Motor neuron (in vitro differentiated cells): ENCODE results near the gene GABRR2. TPM values are rescaled to one million over a fixed set of nuclear protein-coding genes. Genes with fewer than 3 reads are reported as not detected.
"Not testable (repeated sequence)": the region's sequence is repeated elsewhere in the genome, so short reads cannot be mapped to it uniquely, and the experiment has no call there.

ENCODE experiments used
- ATAC-seq, 8 experiments: fragments of 200-7000 bp; cut with Tn5 transposase; replicated peaks in 6 of 8; 2 replicates each; pipeline ENCODE4 v1.8.0; 2021; ENCODE audit warnings: mild to moderate bottlenecking in 8 of 8, moderate library complexity in 8 of 8
- H3K27ac ChIP-seq, 2 donors: fragments of 250-450 bp; sonication (Bioruptor Pico); 2 replicates each; pipeline ENCODE4 v1.9.0; 2021; ENCODE audit warnings: antibody characterized with exemption in 2 of 2, mild to moderate bottlenecking in 2 of 2, moderate library complexity in 1 of 2
- H3K4me1 ChIP-seq, 2 donors: fragments of 250-450 bp; sonication (Bioruptor Pico); replicated peaks in 1 of 2; 2 replicates each; pipeline ENCODE4 v1.6.1; 2021; ENCODE audit warnings: antibody characterized with exemption in 2 of 2, mild to moderate bottlenecking in 2 of 2, moderate library complexity in 1 of 2
- H3K4me3 ChIP-seq, 5 donors: fragments of 250-450 bp; sonication (Bioruptor Pico); 2 replicates each; pipeline ENCODE4 v1.9.0; 2021; ENCODE audit warnings: antibody characterized with exemption in 5 of 5, mild to moderate bottlenecking in 5 of 5, moderate library complexity in 4 of 5
- WGBS, 10 experiments: fragments of 450-650 bp; shearing (Covaris generic); methylation state at CpG; one replicate each; pipeline ENCODE4 v1.0.0; 2022; 5-methylcytosine and 5-hydroxymethylcytosine counted together
- in situ Hi-C, 9 experiments: fragments of 400-800 bp; cut with MboI; loops; one replicate each; pipeline ENCODE4 v1.15.0; 2021; ENCODE audit warnings: low sequenced_read_pairs in 9 of 9, low pct_unique_long_range_greater_than_20kb in 2 of 9; ENCODE audit not compliant: unreplicated experiment in 9 of 9
- total RNA-seq, 8 experiments: library from RNA; unstranded; fragments of 300-600 nt; gene quantifications; 2 replicates each; pipeline versions ENCODE4 v1.2.3 to v1.2.4, GENCODE V29; 2022

Gene GABRR2
- total RNA-seq, 8 experiments from 2014 or later: 0.16 to 0.66 (median 0.34) TPM

DNA sequence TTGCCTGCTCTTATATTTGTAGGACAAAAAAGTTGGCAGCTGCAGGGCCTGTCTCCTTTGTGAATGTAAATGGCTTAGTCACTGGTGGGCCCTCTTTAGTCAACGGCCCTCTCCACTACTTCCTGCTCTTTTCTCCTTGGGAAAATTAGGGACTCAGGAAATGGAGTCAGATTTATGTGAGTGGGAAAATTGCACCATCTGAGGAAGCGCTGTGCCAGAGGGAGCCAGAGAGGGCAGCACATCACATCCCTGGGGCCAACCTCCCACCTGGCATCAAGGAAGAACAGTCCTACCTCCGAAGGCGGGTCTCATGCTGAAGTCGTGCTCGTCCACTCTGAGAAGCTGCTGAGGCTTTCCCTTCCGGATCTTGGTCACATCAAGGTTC lies 15.6 kb downstream of the GABRR2 start:
- Histone ChIP-seq H3K4me3 (no peak overlapping the region), H3K27ac (no peak overlapping the region), H3K4me1 (peaks cover 12 to 19% of the 10 kb centered on the region in 2 donors)
- peak in 3 of 8 experiments; percentile 12 to 26 (median 24) for ATAC-seq
- in situ Hi-C loops: no loop called here
- 60 to 100% (median 83%) methylated on average over 1 to 6 of the region's 7 CpGs; no CpG with 5 or more reads in 1 of the 10 experiments for WGBS, 10 experiments

DNA sequence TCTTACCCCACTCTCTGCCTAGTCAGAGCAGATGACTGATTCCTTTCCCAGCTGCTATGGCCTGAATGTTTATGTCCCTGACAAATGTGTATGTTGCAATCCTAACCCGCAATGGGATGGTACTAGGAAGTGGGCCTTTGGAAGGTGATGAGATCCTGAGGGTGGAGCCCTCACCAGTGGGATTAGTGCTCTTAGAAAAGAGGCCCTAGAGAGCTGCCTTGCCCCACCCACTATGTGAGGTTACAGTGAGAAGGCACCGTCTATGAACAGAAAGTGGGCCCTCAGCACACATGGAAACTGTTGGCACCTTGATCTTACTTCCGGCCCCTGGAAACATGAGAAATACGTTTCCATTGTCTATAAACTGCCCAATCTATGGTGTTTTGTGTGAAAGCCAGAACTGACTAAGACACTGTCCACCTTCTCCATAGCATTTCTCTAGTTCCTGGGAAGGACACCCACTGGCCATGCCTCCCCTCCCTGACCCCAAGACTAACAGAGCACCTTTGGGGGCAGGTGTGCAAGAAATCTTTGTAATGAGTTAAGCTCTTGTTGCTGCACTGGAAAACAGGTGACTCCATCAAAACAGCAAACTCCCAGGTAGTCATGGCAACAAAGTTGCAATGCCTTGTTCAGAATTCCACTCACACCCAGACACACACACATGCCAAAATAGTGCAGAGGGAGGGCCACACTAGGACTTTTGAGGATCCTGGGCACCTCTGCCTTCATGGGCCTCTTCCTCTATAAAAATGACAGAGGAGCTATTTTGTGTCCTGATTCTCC lies 16.2 kb downstream of the GABRR2 start:
- in situ Hi-C loops: no loop called here
- 40 to 80% (median 67%) methylated on average over 1 to 4 of the region's 4 CpGs; no CpG with 5 or more reads in 5 of the 10 experiments for WGBS, 10 experiments
- peaks cover 12 to 19% of the 10 kb centered on the region in 2 donors for H3K4me1 ChIP-seq
- H3K27ac ChIP-seq: peak overlapping the region; percentile 33 to 55
- peak; percentile 32 to 74 (median 52) for ATAC-seq
- no peak overlapping the region for H3K4me3 ChIP-seq

DNA sequence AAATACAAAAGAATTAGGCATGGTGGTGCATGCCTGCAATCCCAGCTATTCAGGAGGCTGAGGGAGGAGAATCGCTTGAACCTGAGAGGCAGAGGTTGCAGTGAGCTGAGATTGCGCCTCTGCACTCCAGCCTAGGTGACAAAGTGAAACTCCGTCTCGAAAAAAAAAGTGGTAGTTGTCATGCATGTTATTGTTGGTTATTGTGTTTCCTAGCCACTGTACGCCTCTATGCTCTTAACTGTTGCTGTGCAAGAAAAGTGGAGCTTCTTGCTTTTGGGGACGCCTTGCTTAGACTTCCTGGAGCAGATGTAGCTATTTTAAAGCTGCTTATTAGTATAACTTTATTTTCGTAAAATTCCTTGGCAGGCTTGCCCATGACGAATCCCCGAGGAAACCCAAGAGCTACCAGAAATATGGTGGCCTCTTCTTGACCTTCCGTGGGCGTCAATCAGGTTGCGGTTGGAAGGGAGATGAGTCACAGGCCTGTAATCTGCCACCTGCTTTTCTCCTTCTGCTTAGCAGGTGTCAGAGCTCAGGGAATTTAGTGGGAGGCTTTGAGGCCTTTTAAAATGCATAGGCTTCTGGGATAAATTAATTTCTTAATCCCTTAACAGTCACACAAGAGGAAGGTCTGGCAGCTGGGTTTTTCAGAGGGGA lies 17.3 kb downstream of the GABRR2 start:
- no peak overlapping the region for H3K4me3 ChIP-seq
- H3K27ac ChIP-seq: peak overlapping the region; percentile 33 to 55
- ATAC-seq: peak; percentile 82 to 95 (median 90)
- 0 to 100% (median 62%) methylated on average over 1 to 10 of the region's 12 CpGs; no CpG with 5 or more reads in 2 of the 10 experiments for WGBS, 10 experiments
- peaks cover 12 to 19% of the 10 kb centered on the region in 2 donors for H3K4me1 ChIP-seq
- in situ Hi-C loops: no loop called here

DNA sequence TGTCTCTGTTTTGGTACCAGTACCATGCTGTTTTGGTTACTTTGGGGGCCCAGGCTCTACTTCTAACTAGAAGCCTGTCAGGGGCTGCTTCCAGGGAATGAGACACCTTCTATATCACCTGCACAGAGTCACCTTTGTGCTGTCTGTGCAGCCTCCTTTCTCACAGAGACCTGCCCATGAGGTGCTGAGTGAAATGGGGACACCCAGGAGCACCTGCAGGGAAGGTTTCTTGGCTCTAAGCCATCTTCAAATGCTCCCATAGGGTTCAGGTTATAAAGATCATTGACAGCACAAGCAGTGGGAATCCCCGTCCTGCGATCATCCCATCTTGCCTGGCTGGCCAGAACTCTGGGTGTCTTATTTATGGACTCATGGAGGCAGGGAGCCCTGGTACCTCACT lies 19.1 kb downstream of the GABRR2 start:
- H3K4me3 ChIP-seq: no peak overlapping the region
- peaks cover 12 to 19% of the 10 kb centered on the region in 2 donors for H3K4me1 ChIP-seq
- H3K27ac ChIP-seq: no peak overlapping the region
- in situ Hi-C loops: no loop called here
- ATAC-seq: no peak
- WGBS, 10 experiments: 45 to 100% methylated on average over 2 of the region's 2 CpGs; no CpG with 5 or more reads in 8 of the 10 experiments

DNA sequence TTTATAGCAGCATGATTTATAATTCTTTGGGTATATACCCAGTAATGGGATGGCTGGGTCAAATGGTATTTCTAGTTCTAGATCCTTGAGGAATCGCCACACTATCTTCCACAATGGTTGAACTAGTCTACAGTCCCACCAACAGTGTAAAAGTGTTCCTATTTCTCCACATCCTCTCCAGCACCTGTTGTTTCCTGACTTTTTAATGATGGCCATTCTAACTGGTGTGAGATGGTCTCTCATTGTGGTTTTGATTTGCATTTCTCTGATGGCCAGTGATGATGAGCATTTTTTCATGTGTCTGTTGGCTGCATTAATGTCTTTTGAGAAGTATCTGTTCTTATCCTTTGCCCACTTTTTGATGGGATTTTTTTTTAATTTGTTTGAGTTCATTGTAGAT lies 20.0 kb downstream of the GABRR2 start:
- ATAC-seq, in situ Hi-C loops, H3K4me3 ChIP-seq, H3K27ac ChIP-seq: not testable (repeated sequence)
- no CpG with 5 or more reads among the region's 1 CpG for WGBS, 10 experiments
- peaks cover 12 to 19% of the 10 kb centered on the region in 2 donors for H3K4me1 ChIP-seq

DNA sequence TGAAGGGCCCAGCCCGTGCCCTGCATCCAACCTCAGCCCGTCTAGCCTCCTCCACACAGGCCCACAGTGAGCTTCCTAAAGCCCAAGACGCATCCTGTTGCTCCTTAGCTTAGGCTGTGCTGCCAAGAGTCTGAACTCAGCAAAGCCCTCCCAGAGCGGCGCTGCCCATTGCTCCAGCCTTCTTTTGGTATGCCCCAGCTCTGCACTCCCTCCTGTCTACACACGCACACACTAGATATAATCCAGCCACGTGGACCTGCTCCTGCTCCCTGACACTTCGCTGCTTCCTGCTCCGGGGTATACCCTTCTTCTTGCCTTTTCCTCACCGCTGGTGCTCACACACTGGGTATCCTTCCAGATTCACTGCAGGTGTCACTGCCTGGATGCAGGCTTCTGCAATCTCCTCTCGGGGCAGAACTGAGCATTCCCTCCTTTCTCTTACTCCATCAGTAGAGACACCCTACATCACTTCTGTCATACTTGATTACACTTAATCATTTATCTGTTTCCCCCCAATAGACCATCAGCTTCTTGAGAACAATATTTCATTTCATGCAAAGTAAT lies 23.8 kb downstream of the GABRR2 start:
- WGBS, 10 experiments: 54 to 84% (median 81%) methylated on average over 1 to 11 of the region's 11 CpGs; no CpG with 5 or more reads in 4 of the 10 experiments
- H3K4me1 ChIP-seq: no peaks in the 10 kb centered on the region
- in situ Hi-C loops: no loop called here
- H3K4me3 ChIP-seq: no peak overlapping the region
- H3K27ac ChIP-seq: no peak overlapping the region
- peak in 1 of 8 experiments; percentile 13 for ATAC-seq

DNA sequence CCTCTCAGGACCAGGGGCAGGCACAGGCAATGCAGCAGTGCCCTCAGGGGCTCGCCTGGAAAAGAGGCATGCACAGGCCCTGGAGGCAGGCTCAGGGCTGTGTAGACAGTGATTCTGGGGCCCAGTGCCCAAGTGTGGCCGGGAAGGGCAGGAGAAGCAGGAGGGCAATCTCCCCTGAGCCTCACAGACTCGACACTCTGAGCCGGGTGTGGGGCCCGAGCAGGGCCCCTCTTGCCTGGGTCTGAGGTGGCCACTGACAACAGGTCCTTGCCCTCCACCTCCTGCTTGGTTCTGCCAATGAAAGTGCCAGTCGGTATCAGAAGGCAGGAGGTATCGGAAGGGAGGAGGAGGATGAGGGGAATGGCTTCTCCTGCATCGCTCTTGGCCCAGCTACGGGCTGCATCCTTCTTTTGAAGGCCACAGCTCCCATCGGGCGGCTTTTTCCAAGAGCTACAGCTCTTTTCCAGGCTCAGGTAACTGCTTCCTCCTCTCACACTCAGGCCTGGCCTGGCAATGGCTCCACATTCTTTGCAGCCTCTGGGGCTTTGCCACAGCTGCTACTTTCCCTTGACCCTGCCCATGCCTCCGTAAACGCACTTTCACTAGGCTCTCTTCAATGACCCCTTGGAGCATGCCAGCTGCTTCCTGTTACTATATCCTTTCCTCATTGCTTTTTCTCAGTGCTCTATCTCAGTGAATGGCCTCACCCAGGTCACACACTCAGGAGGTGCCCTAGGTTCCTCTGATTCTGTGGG lies 24.5 kb downstream of the GABRR2 start:
- in situ Hi-C loops: no loop called here
- Histone ChIP-seq H3K4me1 (no peaks in the 10 kb centered on the region), H3K27ac (no peak overlapping the region), H3K4me3 (no peak overlapping the region)
- peak in 1 of 8 experiments; percentile 19 for ATAC-seq
- WGBS, 10 experiments: 47 to 100% (median 88%) methylated on average over 2 to 10 of the region's 13 CpGs; no CpG with 5 or more reads in 3 of the 10 experiments

DNA sequence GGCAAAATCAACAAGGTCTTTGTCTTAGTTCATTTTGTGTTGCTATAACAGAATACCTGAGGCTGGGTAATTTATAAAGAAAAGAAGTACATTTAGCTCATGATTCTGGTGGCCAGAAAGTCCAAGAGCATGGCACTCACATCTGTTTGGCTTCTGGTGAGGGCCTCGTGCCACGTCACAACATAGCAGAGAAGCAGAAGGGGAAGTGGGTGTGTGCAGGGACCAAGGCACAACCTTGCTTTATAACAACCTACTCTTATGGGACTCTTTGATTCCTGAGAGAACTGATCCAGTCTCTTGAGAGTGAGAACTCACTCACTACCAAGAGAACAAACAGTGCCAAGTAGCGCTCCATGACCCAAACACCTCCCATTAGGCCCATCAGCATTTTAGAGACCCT lies 25.4 kb downstream of the GABRR2 start:
- in situ Hi-C loops: no loop called here

DNA sequence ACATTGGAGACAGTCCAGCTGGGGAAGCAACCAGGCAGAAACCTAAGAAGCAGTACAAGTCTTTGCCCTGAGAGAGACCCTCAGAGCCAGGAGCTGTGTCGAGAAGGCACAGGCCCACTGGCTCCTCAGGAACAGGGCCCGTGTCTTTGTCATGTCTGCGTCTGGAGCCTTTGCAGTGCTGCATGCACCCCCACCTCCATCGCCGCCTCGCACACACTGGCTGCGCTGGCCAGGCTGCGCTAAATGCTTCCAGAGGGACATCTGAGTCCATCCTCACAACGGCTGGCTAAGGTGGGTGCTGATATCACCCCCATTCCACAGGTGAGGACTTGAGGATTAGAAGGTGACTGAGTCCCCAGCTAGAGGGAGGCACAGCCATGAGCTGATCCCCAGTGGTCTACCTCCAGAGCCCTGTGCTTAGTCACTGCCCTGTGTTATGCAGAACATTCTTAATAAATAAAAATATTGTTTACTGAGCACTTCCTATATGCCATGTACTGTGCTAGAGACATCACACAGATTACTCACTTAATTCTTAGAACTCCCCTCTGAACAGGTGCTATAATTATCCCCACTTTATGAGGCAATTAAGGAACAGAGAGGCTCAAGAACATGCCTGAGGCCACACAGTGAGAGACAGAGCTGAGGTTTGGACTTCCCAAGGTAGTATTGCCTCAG lies 27.6 kb downstream of the GABRR2 start:
- no peak overlapping the region for H3K27ac ChIP-seq
- no peak for ATAC-seq
- 90 to 95% methylated on average over 2 to 4 of the region's 9 CpGs; no CpG with 5 or more reads in 8 of the 10 experiments for WGBS, 10 experiments
- no peaks in the 10 kb centered on the region for H3K4me1 ChIP-seq
- in situ Hi-C loops: no loop called here
- H3K4me3 ChIP-seq: no peak overlapping the region

More for the DNA sequence above, 25.4 kb downstream of the GABRR2 start:
- ATAC-seq: no peak
- Histone ChIP-seq H3K4me1 (no peaks in the 10 kb centered on the region), H3K27ac (no peak overlapping the region), H3K4me3 (no peak overlapping the region)
- WGBS, 10 experiments: 86 to 100% (median 97%) methylated on average over 1 to 2 of the region's 3 CpGs; no CpG with 5 or more reads in 6 of the 10 experiments

DNA sequence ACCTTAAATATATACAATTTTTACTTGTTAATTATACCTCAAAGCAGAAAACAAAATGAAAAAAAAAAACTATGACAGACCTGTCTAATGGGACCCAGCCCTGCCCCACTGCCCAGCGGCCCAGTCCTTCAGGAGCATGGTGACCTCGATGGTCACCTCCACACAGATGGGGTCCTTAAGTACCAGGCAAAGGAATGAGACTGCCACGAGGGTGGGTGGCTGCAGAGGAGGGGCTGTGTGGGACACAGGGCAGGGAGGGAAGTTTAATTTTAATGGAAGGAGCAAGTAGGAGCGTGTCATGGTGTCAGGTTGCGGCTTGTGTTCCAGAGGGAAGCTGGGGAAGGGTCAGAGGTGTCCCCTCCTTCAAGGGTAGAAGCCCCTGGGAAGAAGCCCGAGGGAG lies 28.6 kb downstream of the GABRR2 start:
- H3K27ac ChIP-seq: no peak overlapping the region
- 25 to 100% (median 80%) methylated on average over 1 to 3 of the region's 6 CpGs; no CpG with 5 or more reads in 5 of the 10 experiments for WGBS, 10 experiments
- no peaks in the 10 kb centered on the region for H3K4me1 ChIP-seq
- no peak overlapping the region for H3K4me3 ChIP-seq
- in situ Hi-C loops: no loop called here
- no peak for ATAC-seq

DNA sequence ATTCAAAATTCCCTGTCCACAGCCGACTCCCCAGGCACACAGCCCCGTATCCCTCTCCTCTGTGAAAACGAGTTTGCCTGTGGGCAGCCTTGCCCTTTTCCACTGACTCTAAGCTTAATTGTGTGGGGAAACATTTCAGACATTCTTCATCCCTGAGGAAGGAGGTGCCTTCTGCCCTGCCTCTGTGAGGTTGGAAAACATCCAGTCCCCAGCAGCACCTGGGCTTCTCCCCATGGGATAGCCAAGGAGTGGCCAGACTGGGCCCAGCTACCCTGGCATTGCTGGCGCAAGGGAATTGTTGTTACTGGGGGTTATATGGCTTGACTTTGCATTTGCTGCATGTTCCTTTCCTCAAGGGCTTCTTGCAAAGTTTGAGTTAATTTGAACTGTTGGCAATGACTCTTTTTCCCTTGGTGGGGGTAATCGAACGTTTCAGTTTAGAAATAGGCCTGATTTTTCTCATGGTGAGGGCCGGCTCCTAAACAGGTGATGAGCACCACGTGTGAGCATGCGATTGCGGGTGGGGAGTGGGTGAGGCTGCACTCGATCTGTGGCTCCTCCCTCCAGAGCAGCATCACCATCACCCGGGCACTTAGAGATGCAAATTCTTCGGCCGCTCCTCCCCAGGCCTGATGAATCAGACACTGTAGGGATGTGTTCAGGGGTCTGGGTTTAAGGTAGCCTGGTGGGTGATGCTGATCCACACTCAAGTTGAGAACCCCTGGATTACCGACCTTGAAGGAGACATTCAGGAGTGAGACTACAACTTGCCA lies 29.9 kb downstream of the GABRR2 start:
- Histone ChIP-seq H3K4me3 (no peak overlapping the region), H3K27ac (no peak overlapping the region), H3K4me1 (no peaks in the 10 kb centered on the region)
- WGBS, 10 experiments: 0 to 100% (median 79%) methylated on average over 1 to 9 of the region's 15 CpGs; no CpG with 5 or more reads in 1 of the 10 experiments
- peak in 5 of 8 experiments; percentile 40 to 82 (median 54) for ATAC-seq
- in situ Hi-C loops: no loop called here

DNA sequence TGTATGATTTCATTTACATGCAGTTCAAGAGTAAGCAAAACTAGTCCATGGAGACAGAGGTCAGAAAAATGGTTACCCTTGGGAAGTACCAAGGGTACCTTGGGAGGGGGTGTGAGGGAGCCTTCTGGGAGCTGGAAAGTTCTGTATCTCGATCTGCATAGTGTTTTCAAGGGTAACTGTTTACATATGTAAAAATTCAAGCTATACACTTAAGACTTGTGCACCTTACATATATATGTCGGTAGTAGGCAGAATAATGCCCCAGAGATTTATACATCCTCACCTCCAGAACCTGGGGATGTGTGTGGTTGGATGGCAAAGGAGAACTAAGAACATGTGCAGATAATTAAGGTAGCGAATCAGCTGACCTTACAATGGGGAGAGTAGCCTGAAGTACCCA lies 31.0 kb downstream of the GABRR2 start:
- 10 to 100% (median 72%) methylated on average over 1 to 3 of the region's 3 CpGs; no CpG with 5 or more reads in 4 of the 10 experiments for whole genome bisulfite sequencing, 10 experiments
- Histone ChIP-seq H3K27ac (no peak overlapping the region), H3K4me1 (no peaks in the 10 kb centered on the region), H3K4me3 (no peak overlapping the region)
- ATAC-seq: no peak
- in situ Hi-C loops: no loop called here
